Frontal cortex (tissue), 4 donors: ENCODE measurements around the gene DPPA5. TPM values are rescaled to one million over a fixed set of nuclear protein-coding genes. Genes with fewer than 3 reads are reported as not detected.
"Not testable (repeated sequence)": the region's sequence is repeated elsewhere in the genome, so short reads cannot be mapped to it uniquely, and the experiment has no call there.

Experiments
- DNase-seq, 2 donors: peaks; one replicate each; pipeline ENCODE4 v3.0.0; 2012; ENCODE audit warnings: low spot score in 2 of 2
- FAIRE-seq: peaks from 2 replicates; lab custom pipeline; 2012; peaks lifted over from hg19 to GRCh38; lab: Jason Lieb, UNC
- total RNA-seq: library from RNA; depleted of rRNA; stranded (reverse); fragments of >200 nt; gene quantifications from one replicate; pipeline ENCODE4 v1.2.3, GENCODE V29; 2014
- donor health status: control.
- donor health status: control.
- donor health status: control.

The DPPA5 gene, protein sequence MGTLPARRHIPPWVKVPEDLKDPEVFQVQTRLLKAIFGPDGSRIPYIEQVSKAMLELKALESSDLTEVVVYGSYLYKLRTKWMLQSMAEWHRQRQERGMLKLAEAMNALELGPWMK
- total RNA-seq = not detected

GRCh38 chr6:73353636-73354593 lies at the start of gene DPPA5:
TSS of gene DPPA5 (minus strand) at chr6:73354276. CDS start at chr6:73354225, 51 bp downstream.
- FAIRE-seq = no peak
- DNase-seq = no peak

- no peak for FAIRE-seq
- no peak for DNase-seq
Observed at GRCh38 chr6:73400656-73401055, 46.6 kb upstream of the DPPA5 start.

DNA sequence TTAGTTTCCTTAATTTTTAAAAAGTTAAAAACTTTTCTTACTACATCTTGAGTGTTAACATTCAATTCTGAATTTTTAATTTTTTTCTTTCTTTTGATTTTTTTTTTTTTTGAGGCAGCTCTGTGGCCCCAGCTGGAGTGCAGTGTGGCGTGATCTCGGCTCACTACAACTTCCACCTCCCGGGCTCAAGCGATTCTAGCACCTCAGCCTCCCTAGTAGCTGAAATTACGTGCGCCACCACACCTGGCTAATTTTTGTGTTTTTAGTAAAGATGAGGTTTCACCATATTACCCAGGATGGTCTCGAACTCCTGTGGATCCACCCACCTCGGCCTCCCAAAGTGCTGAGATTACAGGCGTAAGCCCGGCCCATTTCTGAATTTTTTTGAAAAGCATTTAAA lies 41.8 kb upstream of the DPPA5 start:
- FAIRE-seq (no peak), DNase-seq (no peak)

- no peak for FAIRE-seq
- peak in 1 of 2 donors; percentile 17 for DNase-seq
Observed at GRCh38 chr6:73394577-73395354, 40.7 kb upstream of the DPPA5 start, which contains the start of gene DDX43. TSS of gene DDX43 (plus strand) at chr6:73394828. CDS start at chr6:73394906, 78 bp downstream.

- no peak for FAIRE-seq
- no peak for DNase-seq
Observed at GRCh38 chr6:73393278-73393677, 39.2 kb upstream of the DPPA5 start.

- not testable (repeated sequence) for FAIRE-seq, DNase-seq
Observed at GRCh38 chr6:73392188-73392587, 38.1 kb upstream of the DPPA5 start.

GRCh38 chr6:73391675-73392074 lies 37.6 kb upstream of the DPPA5 start:
- DNase-seq = no peak
- no peak for FAIRE-seq

GRCh38 chr6:73389854-73390253 lies 35.8 kb upstream of the DPPA5 start:
- no peak for FAIRE-seq
- no peak for DNase-seq

- DNase-seq (peak in 1 of 2 donors; percentile 45), FAIRE-seq (no peak)
Observed at GRCh38 chr6:73388800-73389512, 34.9 kb upstream of the DPPA5 start.

- no peak for FAIRE-seq
- DNase-seq = no peak
Observed at GRCh38 chr6:73388433-73388799, 34.3 kb upstream of the DPPA5 start.

- no peak for DNase-seq
- FAIRE-seq = no peak
Observed at GRCh38 chr6:73382462-73383113, 28.5 kb upstream of the DPPA5 start.

DNA sequence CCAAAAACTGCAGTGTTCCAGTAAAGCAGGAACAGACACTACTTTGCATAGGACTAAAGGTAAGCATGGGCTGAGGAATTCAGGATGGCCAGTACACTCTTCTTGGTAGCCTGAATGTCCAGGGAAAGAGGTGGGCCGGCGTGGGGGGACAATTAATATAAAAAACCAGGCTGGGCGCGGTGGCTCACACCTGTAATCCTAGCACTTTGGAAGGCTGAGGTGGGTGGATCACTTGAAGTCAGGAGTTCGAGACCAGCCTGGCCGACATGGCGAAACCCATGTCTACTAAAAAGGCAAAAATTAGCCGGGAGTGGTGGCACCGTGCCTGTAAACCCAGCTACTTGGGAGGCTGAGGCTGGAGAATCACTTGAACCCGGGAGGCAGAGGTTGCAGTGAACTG lies 27.5 kb upstream of the DPPA5 start:
- not testable (repeated sequence) for FAIRE-seq, DNase-seq

DNA sequence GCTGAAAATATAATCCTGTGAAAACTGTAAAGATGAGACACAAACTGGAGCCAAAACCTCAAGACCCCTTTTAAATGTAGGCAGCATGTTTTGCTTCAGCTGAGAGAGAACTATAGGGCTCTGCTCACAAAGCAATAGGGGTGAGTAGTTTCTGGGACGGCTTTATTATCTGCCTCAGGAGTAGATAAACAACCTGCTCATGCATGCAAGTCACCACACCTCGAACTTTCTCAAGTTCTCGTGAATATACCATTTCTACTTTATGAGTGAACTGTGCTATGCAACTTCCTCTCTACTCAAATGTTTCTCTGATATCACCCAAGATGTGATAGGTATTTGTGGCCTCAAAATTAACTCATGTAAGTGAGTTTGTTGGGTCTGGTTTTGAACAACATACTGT lies 23.1 kb upstream of the DPPA5 start:
- DNase-seq (no peak), FAIRE-seq (no peak)

DNA sequence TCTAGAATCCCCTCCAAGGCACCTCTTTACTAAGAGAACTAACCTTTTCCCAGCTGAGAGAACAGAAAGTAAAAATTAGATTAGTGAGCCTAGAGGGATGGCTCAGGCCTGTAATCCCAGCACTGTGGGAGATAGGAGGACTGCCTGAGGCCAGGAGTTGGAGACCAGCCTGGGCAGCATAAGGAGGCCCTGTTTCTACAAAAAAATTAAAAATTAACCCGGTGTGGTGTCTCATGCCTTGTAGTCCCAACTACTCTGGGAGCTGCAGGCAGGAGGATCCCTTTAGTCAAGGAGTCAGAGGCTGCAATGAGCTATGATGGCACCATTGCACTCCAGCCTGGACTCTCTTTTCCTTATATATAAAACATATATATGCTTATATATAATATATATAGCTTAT lies 21.1 kb upstream of the DPPA5 start:
- DNase-seq (no peak), FAIRE-seq (no peak)

DNA sequence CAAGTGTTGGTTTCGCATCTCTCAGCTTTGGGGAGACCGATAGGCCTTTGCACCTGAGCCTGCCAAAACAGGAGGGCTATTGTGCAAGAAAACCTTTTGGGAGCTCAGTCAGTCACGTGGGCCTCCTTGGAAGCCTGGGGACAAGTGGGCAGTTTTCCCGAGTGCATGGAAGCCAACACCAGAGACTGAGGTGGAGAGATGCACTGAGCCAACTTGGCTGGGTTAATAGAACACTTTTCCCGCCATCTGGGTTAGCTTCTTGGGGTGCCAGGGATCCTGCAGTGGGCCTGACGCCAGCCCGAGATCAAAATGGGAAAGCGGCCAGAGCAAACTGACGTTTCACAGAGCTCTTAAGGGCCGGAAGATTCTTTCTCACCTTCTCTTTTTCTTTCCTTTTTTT lies 18.4 kb upstream of the DPPA5 start:
- FAIRE-seq = no peak

GRCh38 chr6:73371984-73372383 lies 17.9 kb upstream of the DPPA5 start:
- FAIRE-seq (no peak), DNase-seq (no peak)

More for the DNA sequence above, 18.4 kb upstream of the DPPA5 start:
- DNase-seq = no peak

DNA sequence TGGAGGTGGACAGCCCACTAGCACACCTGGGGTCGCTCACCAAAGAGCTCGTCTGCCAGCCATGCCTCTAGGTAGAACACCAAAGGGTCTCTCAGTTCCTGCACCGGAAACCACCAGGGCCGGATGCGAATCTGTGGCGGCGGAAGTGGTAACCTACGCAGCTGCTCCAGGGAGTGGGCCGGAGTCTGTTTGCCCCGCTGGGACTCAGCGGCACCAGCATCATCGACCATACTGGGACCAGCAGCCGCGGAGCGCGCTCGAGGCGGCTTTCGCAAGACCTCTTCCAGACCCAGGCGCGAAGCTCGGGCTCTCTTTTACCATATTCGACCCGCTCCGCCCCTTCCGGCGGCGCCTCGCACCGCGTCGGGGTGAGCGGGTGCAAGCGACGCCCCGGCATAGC lies 15.5 kb upstream of the DPPA5 start, which contains the start of gene OOEP:
Gene OOEP (minus strand): TSS at position 335 of the 400 bp plus-strand sequence. CDS start 105 bp downstream, at position 230.
- FAIRE-seq (no peak), DNase-seq (no peak)

DNA sequence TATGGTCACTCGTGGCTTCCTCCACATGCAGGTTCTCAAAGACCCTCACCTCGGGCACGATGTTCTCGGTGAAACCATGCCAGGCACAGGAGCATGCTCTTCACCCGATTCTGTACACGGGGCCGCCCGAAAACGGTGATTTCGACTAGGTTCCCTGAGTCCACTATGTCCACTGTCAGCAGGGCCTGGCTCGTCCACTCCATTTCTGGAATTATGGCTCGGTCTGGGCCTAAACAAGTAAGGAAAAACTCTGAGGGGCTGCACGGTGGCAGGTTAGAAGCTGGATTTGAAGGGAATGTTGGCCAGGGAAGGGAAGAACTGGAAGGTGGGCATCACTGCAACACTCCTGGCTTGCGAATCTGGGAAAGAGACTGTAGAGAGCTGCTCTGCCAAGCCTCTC lies 15.1 kb upstream of the DPPA5 start:
- FAIRE-seq (no peak), DNase-seq (no peak)

DNA sequence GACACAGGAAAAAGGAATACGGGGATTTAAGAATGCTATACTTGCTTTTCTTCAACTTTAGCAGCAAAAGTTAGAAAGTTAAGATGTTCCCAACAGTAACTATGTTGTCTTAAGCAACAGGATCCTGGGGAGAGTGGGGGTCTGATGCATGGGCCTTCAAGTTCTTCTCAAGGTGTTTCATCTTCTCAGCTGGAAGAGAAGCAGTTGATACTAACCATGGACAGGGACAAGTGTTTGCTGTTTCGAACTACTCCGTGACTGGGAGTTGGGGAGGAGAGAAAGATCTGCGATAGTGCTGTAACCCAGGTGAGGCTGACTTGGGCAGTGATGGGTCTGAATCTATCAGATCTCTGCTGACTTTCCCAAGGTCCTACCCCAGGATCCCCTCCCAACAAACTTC lies 14.6 kb upstream of the DPPA5 start:
- DNase-seq = no peak
- no peak for FAIRE-seq
